NCI-H69 (cell line): ENCODE measurements around the gene KCNJ9.

Experiments
- DNase-seq: peaks from one replicate; lab custom pipeline; 2025; lab: John Stamatoyannopoulos, UW

The KCNJ9 gene

GRCh38 chr1:160087118-160087662, 5.9 kb downstream of the KCNJ9 start:
- no peak for DNase-seq

DNA sequence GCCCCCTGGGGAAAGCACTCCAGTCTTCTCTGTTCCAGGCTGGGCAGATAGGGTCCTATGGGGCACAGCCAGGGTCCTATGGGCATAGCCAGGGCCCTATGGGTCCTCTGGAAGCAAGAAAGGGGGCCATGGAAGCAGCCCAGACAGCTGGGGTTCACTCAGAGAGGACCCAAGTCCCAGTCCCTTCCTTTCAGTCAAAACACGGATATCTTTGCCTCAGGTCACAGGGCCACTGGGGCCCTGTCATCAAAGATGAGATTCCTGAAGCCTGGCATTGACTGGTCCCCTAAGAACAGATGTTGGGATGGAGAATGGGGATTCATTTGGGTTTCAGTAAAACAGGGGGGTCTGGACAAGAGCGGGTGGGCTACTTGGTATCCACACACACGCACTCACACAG, 8.5 kb downstream of the KCNJ9 start:
- no peak for DNase-seq

DNA sequence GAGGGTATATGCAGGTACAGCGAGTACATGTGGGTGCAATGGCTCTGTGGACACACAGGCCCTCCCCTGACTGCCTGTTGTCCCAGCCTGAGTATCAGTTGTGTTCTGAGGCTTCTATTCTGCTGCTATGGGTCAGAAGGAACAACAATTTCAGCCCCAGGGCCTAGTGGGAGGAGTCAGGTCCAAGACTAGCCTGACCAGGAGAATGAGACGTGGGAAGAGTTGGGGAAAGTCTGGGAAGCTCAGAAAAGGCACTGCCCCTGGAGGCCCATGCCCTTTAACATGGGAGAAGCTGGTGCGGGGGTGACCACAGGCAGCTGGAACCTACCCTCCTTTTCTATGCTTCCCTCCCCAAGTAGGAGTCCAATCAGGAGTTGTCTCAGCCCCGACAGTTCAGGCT, 9.4 kb downstream of the KCNJ9 start:
- DNase-seq, result no peak

GRCh38 chr1:160091666-160092223, 10.4 kb downstream of the KCNJ9 start:
- no peak for DNase-seq

DNA sequence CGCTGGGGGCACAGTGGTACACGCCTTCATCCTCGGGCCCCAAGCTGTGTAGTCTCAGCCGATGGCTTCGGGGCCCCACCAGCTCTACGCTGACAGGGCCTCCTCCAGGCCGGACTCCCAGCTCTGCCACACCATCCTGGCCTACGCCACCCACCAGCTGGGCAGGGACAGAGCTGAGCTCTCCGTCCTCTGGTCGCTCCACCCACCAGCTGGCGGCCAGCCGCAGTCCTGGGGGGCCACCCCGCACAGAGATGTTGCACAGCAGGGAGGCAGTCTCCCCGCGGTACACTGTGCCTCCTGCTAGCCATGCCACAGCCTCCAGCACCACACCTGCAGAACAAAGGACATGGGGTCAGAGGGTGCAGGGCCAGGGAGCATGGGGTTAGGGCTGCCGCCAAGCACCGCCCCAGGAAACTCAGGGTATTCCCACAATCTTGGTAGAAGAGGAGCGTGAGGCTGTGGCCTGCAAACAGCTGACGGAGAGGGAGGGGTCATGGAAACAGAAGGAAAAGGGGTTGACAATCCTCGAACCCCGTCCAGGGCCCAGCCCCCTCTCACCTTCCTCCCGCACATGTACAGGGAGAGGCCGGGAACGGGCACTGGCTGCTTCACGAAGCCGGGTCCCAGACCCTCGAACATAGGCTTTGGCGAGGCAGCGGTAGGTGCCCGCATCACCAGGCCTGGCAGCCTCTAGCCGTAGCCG, 11.2 kb downstream of the KCNJ9 start:
- DNase-seq, result no peak

GRCh38 chr1:160093069-160093395, 11.7 kb downstream of the KCNJ9 start:
- no peak for DNase-seq

- no peak for DNase-seq
Measured at GRCh38 chr1:160093624-160094290, 12.4 kb downstream of the KCNJ9 start.

GRCh38 chr1:160094291-160094625, 12.9 kb downstream of the KCNJ9 start:
- no peak for DNase-seq

- no peak for DNase-seq
Measured at GRCh38 chr1:160094806-160095205, 13.5 kb downstream of the KCNJ9 start.

- peak; percentile 86 for DNase-seq
Measured at GRCh38 chr1:160095382-160096105, 14.2 kb downstream of the KCNJ9 start.

GRCh38 chr1:160096274-160097116, 15.2 kb downstream of the KCNJ9 start:
- DNase-seq, result peak; percentile 79

GRCh38 chr1:160097151-160097910, 16.0 kb downstream of the KCNJ9 start:
- DNase-seq, result peak; percentile 58

GRCh38 chr1:160097911-160098851, 16.8 kb downstream of the KCNJ9 start, which contains the start of gene IGSF8:
TSS of gene IGSF8 (minus strand) at chr1:160098619. CDS start at chr1:160098472, 147 bp downstream.
- peak; percentile 99 for DNase-seq

DNA sequence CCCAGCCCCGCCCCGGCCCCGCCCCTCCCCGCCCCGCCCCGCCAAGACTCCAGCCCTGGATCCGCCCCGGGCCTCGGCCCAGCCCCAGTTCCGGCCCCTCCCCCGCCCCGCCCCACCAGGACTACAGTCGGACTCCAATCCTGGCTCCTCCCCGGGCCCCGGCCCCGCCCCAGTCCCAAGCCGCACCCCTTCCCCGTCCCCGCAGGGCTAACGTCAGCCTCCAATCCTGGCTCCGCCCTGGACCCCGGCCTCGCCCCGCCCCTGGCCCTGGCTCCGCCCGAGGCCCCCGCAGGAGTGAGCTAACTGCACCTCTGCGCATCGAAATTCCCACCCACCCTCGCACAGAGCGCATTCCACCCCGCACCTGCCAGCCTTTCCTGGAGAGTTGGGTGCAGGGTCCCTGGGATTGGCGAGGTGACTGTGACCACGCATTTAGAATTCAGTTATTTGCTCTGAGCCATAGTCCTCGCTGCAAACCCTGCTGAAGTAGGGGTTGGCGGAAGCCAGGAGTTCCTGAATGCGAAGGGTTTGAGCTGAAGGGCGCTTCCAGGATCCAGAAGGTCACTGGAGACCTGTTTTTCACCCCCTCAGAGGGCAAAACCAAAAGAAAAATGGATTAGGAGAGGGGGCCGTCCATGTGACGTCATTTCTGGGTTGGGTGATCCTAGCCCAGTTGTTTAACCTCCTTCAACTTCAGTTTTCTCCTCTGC, 17.7 kb downstream of the KCNJ9 start:
- peak; percentile 99 for DNase-seq

DNA sequence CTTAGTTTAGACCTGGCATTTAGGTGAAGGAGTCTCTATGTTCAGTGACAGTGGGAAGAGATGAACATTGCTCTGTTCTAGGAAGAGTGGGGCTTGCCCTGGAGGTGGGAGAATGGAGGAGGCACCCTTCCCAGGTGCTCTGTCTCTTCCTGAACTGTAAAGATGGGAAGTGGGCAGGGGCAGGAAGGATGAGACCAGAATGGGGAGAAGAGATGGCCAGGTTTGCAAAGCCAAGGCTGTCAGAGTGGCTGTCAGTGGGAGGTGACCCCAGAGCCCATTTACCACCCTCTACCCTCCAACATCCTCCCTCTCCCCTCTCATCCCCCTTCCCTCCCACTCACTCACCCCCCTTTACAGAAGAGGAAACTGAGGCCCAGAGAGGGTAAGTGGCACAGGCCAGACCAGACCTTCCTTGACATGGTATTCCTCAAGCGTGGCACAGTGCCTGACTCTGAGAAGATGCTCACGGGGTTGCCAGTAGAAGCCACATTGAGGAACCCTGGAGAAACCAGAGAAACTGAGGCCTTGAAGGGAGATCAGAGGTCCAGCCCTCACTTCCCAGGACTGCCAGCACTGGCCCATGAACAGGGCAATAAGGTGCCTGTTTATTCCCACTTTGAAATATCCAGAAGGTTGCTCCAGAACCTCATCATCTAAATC, 18.5 kb downstream of the KCNJ9 start:
- no peak for DNase-seq

DNA sequence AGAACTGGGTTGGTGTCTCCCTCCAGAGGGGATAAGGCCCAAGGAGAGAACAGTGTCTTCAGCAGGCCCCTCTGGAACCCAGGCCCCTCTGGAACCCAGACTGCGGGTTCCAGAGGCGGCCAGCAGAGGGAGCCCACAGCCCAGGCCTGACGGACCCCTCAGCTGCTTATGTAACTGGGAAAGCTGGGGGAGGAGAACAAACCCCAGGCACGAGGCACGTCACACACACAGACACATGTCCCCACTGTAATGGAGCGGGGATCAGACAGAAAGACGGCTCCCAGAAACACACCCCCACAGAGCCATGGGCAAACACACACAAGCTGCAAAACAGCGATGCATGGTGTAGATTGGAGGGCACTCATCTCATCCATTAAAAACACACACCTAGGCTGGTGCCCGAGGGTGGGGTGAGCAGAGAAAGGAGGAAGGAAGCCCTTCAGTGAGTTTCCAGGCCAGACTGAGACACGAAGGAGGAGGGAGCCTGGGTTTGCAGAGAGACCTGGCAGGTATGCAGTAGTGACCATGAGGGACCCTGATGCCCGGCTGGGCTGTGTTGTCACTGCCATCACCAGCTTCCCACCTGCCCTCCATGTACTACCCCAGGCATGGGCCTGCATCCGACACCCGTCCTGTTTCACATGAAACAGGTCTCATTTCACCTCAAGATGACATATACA, 19.8 kb downstream of the KCNJ9 start:
- peak; percentile 91 for DNase-seq

- DNase-seq, result peak; percentile 23
Measured at GRCh38 chr1:160101717-160102522, 20.6 kb downstream of the KCNJ9 start.
